HepG2 (cell line): ENCODE results near the gene NT5C3B. TPM values are rescaled to one million over a fixed set of nuclear protein-coding genes. Genes with fewer than 3 reads are reported as not detected.

ENCODE experiments used
- ATAC-seq: fragments of 200-7000 bp; cut with Tn5 transposase; 3 replicates; pipeline ENCODE4 v1.9.1; 2020; ENCODE audit warnings: mild to moderate bottlenecking, moderate library complexity
- BruUV-seq: library from RNA; stranded (reverse); fragments of 400-500 nt; replicated peaks from 2 replicates; lab custom pipeline; 2021; lab: Mats Ljungman, UMichigan
- CTCF ChIA-PET: fragments of 300-600 bp; formaldehyde crosslinking; extraction: SDS; loops from one replicate; lab custom pipeline; 2021; ENCODE audit warnings: low total read pairs, inconsistent platforms, low intra/inter-chr PET ratio; lab: Yijun Ruan, JAX
- POLR2A ChIA-PET: fragments of 350-600 bp; sonication (Branson Sonifier 250); formaldehyde crosslinking; loops from one replicate; lab custom pipeline; 2020; ENCODE audit warnings: antibody characterized with exemption, inconsistent platforms; lab: Yijun Ruan, JAX
- DNase-seq: peaks from one replicate; pipeline ENCODE4 v3.0.0-alpha.2; 2015; ENCODE audit warnings: low spot score
- FAIRE-seq: peaks from 3 replicates; lab custom pipeline; 2011; peaks lifted over from hg19 to GRCh38; lab: Jason Lieb, UNC
- H2AFZ ChIP-seq: one replicate; pipeline ENCODE4 v1.6.1; 2011; ENCODE audit warnings: low read length, inconsistent platforms
- H3K27ac ChIP-seq: fragments of 300-600 bp; 3 replicates; pipeline ENCODE4 v1.8.0; 2011; ENCODE audit warnings: mixed run types, mild to moderate bottlenecking, mixed read lengths, low read length, inconsistent platforms; ENCODE audit not compliant: insufficient read depth; ENCODE audit errors: extremely low read length
- H3K27me3 ChIP-seq, 2 experiments: fragments of 200-600 bp in 1 of 2; 2 replicates in 1 of 2; 3 replicates in 1 of 2; pipeline versions ENCODE4 v1.6.0 to v1.8.0; 2011; ENCODE audit warnings: low read length in 2 of 2, mild to moderate bottlenecking in 2 of 2, moderate library complexity in 2 of 2, inconsistent platforms in 1 of 2; ENCODE audit not compliant: insufficient read depth in 2 of 2, control insufficient read depth in 1 of 2
- H3K36me3 ChIP-seq, 2 experiments: fragments of 200-600 bp in 1 of 2; replicated peaks in 1 of 2; 2 replicates in 1 of 2; 3 replicates in 1 of 2; pipeline versions ENCODE4 v1.5.1 to v1.8.0; 2011; ENCODE audit warnings: low read length in 2 of 2, inconsistent platforms in 1 of 2; ENCODE audit not compliant: insufficient read depth in 2 of 2, control insufficient read depth in 1 of 2
- H3K4me1 ChIP-seq: 2 replicates; pipeline ENCODE4 v1.5.1; 2012; ENCODE audit warnings: low read length, inconsistent platforms; ENCODE audit not compliant: insufficient read depth
- H3K4me2 ChIP-seq: 2 replicates; pipeline ENCODE4 v1.6.0; 2011; ENCODE audit warnings: low read depth, low read length, inconsistent platforms
- H3K4me3 ChIP-seq, 3 experiments: fragments of 200-600 bp in 1 of 3; sonication (generic), shearing (Covaris generic) in 1 of 3; replicated peaks in 1 of 3; 2 replicates each; pipeline ENCODE4 v1.5.1; 2011 to 2016; ENCODE audit warnings: low read length in 3 of 3, inconsistent platforms in 2 of 3, low read depth in 2 of 3, mild to moderate bottlenecking in 2 of 3, control low read depth in 1 of 3, mixed read lengths in 1 of 3; ENCODE audit not compliant: insufficient read depth in 1 of 3
- H3K79me2 ChIP-seq: one replicate; pipeline ENCODE4 v1.6.1; 2011; ENCODE audit warnings: low read length, inconsistent platforms; ENCODE audit not compliant: insufficient read depth
- H3K9ac ChIP-seq: 2 replicates; pipeline ENCODE4 v1.6.0; 2011; ENCODE audit warnings: mild to moderate bottlenecking, low read depth, low read length, inconsistent platforms; ENCODE audit not compliant: insufficient read depth
- H3K9me3 ChIP-seq: 2 replicates; pipeline ENCODE4 v1.5.1; 2012; ENCODE audit warnings: mild to moderate bottlenecking, low read length
- H4K20me1 ChIP-seq: 2 replicates; pipeline ENCODE4 v1.6.0; 2011; ENCODE audit warnings: inconsistent platforms, mild to moderate bottlenecking, low read length, moderate library complexity; ENCODE audit not compliant: insufficient read depth
- HNRNPL ChIP-seq: fragments of 200-400 bp; formaldehyde crosslinking; IDR thresholded peaks from 2 replicates; pipeline ENCODE4 v1.6.1; 2017; ENCODE audit warnings: mild to moderate bottlenecking, low read depth, low read length
- SUZ12 ChIP-seq: fragments of 150-350 bp; IDR thresholded peaks from 2 replicates; pipeline ENCODE4 v1.6.1; 2014; ENCODE audit warnings: low read depth, low read length
- ZBTB7B ChIP-seq: sonication (generic); formaldehyde crosslinking; IDR thresholded peaks from 2 replicates; pipeline ENCODE4 v1.4.0; 2020; ENCODE audit warnings: missing genetic modification reagents
- ZNF230 ChIP-seq: sonication (generic); formaldehyde crosslinking; IDR thresholded peaks from 2 replicates; pipeline ENCODE4 v1.4.0; 2020; ENCODE audit warnings: mild to moderate bottlenecking, missing genetic modification reagents
- ZNF552 ChIP-seq: sonication (generic); formaldehyde crosslinking; IDR thresholded peaks from 2 replicates; pipeline ENCODE4 v1.9.0; 2022; ENCODE audit warnings: missing genetic modification reagents, mild to moderate bottlenecking, borderline replicate concordance
- ZNF577 ChIP-seq: sonication (generic); formaldehyde crosslinking; IDR thresholded peaks from 2 replicates; pipeline ENCODE4 v1.4.0; 2020; ENCODE audit warnings: mild to moderate bottlenecking, low read depth, missing genetic modification reagents, borderline replicate concordance
- ZSCAN20 ChIP-seq: sonication (generic); formaldehyde crosslinking; IDR thresholded peaks from 2 replicates; pipeline ENCODE4 v1.4.0; 2020; ENCODE audit warnings: missing genetic modification reagents, mild to moderate bottlenecking, borderline replicate concordance
- WGBS: methylation state at CpG from one replicate; pipeline ENCODE4 v1.1.6; 2017; ENCODE audit warnings: low lambda C conversion rate; 5-methylcytosine and 5-hydroxymethylcytosine counted together
- in situ Hi-C: cut with HindIII; loops from 2 replicates; pipeline ENCODE4 v1.10.0; 2017; ENCODE audit warnings: low pct_unique_long_range_greater_than_20kb; ENCODE audit not compliant: extremely low pct_ligation_motif_present
- intact Hi-C: fragments of 100-400 bp; cut with micrococcal nuclease; formaldehyde crosslinking; loops from one replicate; pipeline ENCODE4 v1.10.0; 2022; ENCODE audit not compliant: unreplicated experiment
- polyA plus RNA-seq, 8 experiments: library from polyadenylated mRNA; depleted of rRNA in 3 of 8; stranded (reverse) in 7 of 8; unstranded in 1 of 8; fragments of >200 nt; fragmentation: Illumina TruSeq in 4 of 8; extraction: Trizol in 4 of 8; gene quantifications; 2 replicates each; pipeline versions ENCODE4 v1.2.1 to v1.2.3, GENCODE V29; 2011 to 2016; ENCODE audit warnings: low read depth in 4 of 8, missing spikeins in 1 of 8, mixed read lengths in 1 of 8; ENCODE audit not compliant: insufficient read depth in 1 of 8
- total RNA-seq, 5 experiments: library from RNA; depleted of rRNA; stranded (reverse); fragments of >200 nt; fragmentation: Illumina TruSeq; extraction: Trizol; gene quantifications; 2 replicates each; pipeline ENCODE4 v1.2.3, GENCODE V29; 2016; ENCODE audit warnings: low read depth in 1 of 5
- TF ChIP-seq, protein P1 (sequence below), 2 experiments: sonication (generic) in 1 of 2; formaldehyde crosslinking in 1 of 2; IDR thresholded peaks; 2 replicates each; pipeline versions ENCODE4 v1.5.1 to v1.6.1; 2011 to 2020; ENCODE audit warnings: borderline replicate concordance in 1 of 2, low read depth in 1 of 2, low read length in 1 of 2, mild to moderate bottlenecking in 1 of 2, missing genetic modification reagents in 1 of 2, moderate library complexity in 1 of 2
- TF ChIP-seq, protein P2 (sequence below): sonication (generic); formaldehyde crosslinking; IDR thresholded peaks from 2 replicates; pipeline ENCODE4 v1.5.0; 2020; ENCODE audit warnings: mild to moderate bottlenecking, missing genetic modification reagents
- TF ChIP-seq, protein P3 (sequence below): sonication (generic); formaldehyde crosslinking; conservative IDR thresholded peaks from 2 replicates; pipeline ENCODE4 v1.8.0; 2022; ENCODE audit warnings: mild to moderate bottlenecking, moderate library complexity, missing genetic modification reagents

NT5C3B gene
- total and polyA plus RNA-seq, 2 of the 13 experiments (the other 11 are each of a cell fraction or from before 2014, with no cell fraction given), result 104 to 126 TPM

DNA sequence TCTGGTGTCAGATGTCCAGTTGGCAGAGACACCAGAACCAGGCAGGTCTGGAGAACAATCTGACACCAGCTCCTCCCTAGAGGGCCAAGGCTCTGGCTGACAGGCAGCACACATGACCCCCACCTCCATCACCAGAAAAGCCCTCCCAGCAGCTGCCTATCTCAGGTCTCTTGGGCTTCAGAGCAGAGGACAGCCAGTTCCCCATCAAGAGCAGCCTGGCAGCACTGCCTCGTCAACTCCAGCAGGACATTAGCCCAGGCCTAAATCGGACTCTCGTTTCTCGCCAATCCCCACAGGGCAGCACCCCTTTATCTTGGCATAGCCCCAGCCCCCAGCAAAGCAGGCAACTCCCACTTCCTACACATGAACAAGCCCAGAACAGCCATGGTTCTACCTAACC is 53.9 kb downstream of the NT5C3B start:
- in situ Hi-C loops (no loop called here), intact Hi-C loops (no loop called here)
- Histone ChIP-seq H3K4me1 (peaks cover 50% of the 10 kb centered on the region), H3K9me3 (no peaks in the 10 kb centered on the region), H3K36me3 (no peaks in the 10 kb centered on the region), H3K27ac (no peak overlapping the region), H3K27me3 (no peaks in the 10 kb centered on the region), H3K79me2 (peaks cover 6% of the 10 kb centered on the region), H4K20me1 (peaks cover 3% of the 10 kb centered on the region), H3K4me3 (no peak overlapping the region), H3K9ac (no peak overlapping the region), H3K4me2 (no peak overlapping the region), H2AFZ (no peak overlapping the region)
- CTCF ChIA-PET, result interaction anchor here (0.9 kb wide), 1 partner anchor 20 kb away, joined by 3 read pairs; no protein-coding TSS in a partner anchor
- no peak for TF ChIP-seq ZNF552 (CRISPR knock-in tag)
- no TSS peak for BruUV-seq
- WGBS, result 100% methylated on average over 4 of the region's 4 CpGs
- no peak for DNase-seq
- POLR2A ChIA-PET, result interaction anchor here (0.7 to 2.8 kb wide), 4 partner anchors 9 to 18 kb away, joined by 3 to 14 read pairs (median 4); no protein-coding TSS in a partner anchor
- no peak for FAIRE-seq
- no peak for ATAC-seq

DNA sequence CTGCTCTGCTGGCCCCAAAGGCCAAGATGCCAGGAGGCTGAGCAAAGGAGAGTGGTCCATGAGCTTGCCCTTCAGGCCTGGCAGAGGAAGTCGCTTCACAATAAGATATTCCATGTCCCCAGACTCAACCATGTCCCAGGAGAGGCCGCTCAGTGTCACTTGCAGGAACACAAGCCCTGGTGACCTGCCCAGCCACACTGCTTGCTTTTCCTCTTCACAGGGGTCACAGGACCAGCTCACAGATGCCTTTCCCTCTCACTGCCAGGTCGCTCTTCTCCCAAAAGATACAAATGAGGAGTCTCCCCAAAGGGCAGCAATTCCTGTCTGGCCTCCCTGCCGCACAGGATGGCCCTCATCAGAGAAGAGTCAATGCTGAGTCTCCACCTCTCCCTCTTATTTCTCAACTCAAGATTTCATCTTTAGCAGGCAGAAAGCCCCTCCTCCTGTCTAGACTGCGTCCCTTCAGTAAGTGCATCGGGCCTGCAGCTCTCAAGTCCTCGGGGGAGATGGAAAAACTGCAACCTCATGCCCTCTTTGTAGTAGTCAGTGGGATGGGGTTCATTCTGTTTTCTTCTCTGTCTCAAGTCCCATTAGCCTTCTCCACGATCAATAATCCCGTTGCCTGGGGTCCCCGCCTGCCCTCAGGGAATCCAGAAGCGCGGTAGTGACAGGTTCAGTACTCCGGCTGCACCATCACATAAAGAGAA is 54.5 kb downstream of the NT5C3B start:
- Histone ChIP-seq H3K4me1 (peaks cover 56% of the 10 kb centered on the region), H3K27me3 (no peaks in the 10 kb centered on the region), H3K4me2 (no peak overlapping the region), H4K20me1 (peaks cover 3% of the 10 kb centered on the region), H3K9ac (no peak overlapping the region), H3K9me3 (no peaks in the 10 kb centered on the region), H2AFZ (no peak overlapping the region), H3K36me3 (no peaks in the 10 kb centered on the region), H3K27ac (no peak overlapping the region), H3K79me2 (peaks cover 6% of the 10 kb centered on the region), H3K4me3 (no peak overlapping the region)
- no TSS peak for BruUV-seq
- intact Hi-C loops (no loop called here), in situ Hi-C loops (no loop called here)
- FAIRE-seq, result no peak
- ChIA-PET POLR2A (interaction anchor here (1.0 to 2.8 kb wide), 3 partner anchors 8 to 17 kb away, joined by 3 to 14 read pairs (median 4); no protein-coding TSS in a partner anchor), CTCF (interaction anchor here (0.9 kb wide), 1 partner anchor 20 kb away, joined by 3 read pairs; no protein-coding TSS in a partner anchor)
- WGBS, result 92% methylated on average over 13 of the region's 13 CpGs
- no peak for DNase-seq
- ATAC-seq, result no peak
- TF ChIP-seq ZNF577 (CRISPR knock-in tag) (no peak), ZSCAN20 (CRISPR knock-in tag) (no peak), SUZ12 (no peak), HNRNPL (no peak), ZBTB7B (no peak), ZNF230 (no peak)
- TF ChIP-seq, protein P1, sequence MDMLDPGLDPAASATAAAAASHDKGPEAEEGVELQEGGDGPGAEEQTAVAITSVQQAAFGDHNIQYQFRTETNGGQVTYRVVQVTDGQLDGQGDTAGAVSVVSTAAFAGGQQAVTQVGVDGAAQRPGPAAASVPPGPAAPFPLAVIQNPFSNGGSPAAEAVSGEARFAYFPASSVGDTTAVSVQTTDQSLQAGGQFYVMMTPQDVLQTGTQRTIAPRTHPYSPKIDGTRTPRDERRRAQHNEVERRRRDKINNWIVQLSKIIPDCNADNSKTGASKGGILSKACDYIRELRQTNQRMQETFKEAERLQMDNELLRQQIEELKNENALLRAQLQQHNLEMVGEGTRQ (IDR thresholded peaks at IDR 0.05; ENCODE audit: low read depth, low read length), result no peak
- TF ChIP-seq, protein P1 (CRISPR knock-in tag; IDR thresholded peaks at IDR 0.05; ENCODE audit: borderline replicate concordance), result no peak
- TF ChIP-seq, protein P2, sequence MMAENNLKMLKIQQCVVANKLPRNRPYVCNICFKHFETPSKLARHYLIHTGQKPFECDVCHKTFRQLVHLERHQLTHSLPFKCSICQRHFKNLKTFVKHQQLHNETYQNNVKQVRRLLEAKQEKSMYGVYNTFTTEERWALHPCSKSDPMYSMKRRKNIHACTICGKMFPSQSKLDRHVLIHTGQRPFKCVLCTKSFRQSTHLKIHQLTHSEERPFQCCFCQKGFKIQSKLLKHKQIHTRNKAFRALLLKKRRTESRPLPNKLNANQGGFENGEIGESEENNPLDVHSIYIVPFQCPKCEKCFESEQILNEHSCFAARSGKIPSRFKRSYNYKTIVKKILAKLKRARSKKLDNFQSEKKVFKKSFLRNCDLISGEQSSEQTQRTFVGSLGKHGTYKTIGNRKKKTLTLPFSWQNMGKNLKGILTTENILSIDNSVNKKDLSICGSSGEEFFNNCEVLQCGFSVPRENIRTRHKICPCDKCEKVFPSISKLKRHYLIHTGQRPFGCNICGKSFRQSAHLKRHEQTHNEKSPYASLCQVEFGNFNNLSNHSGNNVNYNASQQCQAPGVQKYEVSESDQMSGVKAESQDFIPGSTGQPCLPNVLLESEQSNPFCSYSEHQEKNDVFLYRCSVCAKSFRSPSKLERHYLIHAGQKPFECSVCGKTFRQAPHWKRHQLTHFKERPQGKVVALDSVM (CRISPR knock-in tag), result no peak
- TF ChIP-seq, protein P3, sequence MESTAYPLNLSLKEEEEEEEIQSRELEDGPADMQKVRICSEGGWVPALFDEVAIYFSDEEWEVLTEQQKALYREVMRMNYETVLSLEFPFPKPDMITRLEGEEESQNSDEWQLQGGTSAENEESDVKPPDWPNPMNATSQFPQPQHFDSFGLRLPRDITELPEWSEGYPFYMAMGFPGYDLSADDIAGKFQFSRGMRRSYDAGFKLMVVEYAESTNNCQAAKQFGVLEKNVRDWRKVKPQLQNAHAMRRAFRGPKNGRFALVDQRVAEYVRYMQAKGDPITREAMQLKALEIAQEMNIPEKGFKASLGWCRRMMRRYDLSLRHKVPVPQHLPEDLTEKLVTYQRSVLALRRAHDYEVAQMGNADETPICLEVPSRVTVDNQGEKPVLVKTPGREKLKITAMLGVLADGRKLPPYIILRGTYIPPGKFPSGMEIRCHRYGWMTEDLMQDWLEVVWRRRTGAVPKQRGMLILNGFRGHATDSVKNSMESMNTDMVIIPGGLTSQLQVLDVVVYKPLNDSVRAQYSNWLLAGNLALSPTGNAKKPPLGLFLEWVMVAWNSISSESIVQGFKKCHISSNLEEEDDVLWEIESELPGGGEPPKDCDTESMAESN (CRISPR knock-in tag), result no peak
